ENCODE results near the gene ADRA2C.

Gene ADRA2C
- total RNA-seq = 0 reads per million in 2 donors

DNA sequence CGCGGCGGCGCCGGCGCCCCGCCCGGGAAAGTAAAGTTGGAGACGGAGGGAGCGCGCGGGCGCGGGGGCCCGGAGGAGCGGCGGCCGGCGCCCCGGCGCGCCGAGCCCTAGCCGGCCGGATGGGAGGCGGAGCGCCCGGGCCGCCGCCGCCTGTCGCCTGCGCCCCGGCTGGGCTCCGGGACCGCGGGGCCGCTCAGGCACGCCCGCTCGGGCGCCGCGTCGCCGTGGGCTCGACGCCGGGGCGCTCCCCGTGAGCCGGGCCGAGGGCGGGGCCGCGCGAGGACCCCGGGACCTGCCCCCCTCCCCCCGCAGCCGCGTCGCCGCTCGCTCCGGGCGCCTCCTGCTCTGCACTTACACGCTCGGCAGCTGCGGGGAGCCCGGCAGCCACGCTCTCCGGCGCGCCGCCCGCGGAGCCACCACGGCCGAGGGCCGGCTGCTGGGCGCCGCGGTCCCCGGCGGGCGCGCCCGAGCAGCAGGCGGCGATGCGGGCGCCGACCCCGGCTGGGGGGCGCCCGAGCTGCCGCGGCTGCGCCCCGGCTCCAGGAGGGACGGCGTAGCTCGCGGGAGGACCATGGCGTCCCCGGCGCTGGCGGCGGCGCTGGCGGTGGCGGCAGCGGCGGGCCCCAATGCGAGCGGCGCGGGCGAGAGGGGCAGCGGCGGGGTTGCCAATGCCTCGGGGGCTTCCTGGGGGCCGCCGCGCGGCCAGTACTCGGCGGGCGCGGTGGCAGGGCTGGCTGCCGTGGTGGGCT lies at the start of gene ADRA2C:
TSS of gene ADRA2C (plus strand) at position 350 of the 749 bp plus-strand sequence. CDS start at position 572, 222 bp downstream.
- peak in 1 of 5 experiments; percentile 30 for DNase-seq

DNA sequence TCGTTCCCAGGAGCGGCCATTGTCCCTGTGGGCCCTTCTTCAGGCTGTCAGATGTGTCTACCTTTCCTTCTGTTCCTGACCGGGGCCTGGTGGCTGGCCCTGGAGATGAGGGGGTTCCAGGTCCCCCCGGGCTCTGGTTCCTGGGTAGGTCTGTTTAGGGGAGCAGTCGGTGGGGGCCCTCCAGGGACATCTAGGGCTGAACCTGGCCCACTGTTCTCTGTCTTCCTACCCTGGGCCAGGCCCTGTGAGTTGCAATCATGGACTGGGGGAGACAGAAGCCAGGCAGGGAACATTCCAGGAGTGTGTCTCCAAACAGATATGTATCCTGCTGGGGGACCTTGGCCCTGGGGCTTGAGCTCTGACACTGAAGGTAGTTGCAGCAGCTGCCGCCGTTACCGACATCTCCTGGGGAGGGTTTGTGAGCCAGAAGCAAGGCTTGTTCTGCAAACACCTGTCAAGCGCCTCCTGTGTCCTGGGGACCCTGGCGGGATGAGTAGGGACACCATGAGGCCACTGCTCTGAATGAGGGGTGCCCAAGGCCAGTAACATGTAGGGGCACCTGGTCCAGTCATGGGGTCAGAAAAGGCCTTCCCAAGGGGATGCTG lies 49.5 kb upstream of the ADRA2C start:
- no peak for DNase-seq

GRCh38 chr4:3717241-3717640 lies 48.9 kb upstream of the ADRA2C start:
- DNase-seq = no peak

DNA sequence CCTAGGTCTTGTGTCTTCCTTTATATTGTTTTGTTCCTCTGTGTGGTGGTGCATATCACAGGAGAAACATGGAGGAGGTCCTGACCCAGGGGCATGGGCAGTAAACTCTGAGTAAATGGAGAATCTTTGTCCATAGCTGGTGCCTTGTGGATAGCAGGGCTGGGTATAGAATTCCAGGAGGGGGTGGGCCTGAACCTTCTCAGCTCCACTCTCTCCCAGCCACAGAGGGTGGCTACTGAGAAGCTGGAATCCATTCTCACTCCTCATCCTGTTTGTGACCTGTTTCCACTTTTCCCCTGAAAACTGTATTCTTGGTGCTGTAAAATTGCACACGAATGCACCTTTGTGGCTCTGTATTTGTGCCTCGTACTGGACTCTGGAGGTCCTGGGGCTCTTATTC lies 47.7 kb upstream of the ADRA2C start:
- no peak for DNase-seq

DNA sequence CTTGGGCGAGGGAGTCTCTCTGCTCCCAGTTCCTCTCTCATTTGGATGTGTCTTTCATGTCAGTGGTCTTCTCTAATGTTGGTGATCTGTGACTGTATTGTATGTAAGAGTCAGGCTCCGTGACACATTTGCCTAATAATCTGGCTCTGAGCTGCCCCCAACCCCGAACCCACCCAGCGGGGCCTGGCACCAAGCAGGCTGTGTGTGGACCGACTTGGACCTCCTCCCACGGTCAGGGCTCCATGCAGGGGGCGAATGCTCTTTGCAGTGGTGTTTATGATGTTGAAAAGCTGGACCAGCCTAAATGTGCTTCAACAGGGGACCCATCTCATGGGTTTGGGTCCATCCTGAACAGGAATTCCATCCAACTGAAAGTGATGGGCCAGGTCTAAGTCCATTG lies 47.0 kb upstream of the ADRA2C start:
- no peak for DNase-seq

- no peak for DNase-seq
These were observed 46.3 kb upstream of the ADRA2C start for GRCh38 chr4:3719836-3720235.

DNA sequence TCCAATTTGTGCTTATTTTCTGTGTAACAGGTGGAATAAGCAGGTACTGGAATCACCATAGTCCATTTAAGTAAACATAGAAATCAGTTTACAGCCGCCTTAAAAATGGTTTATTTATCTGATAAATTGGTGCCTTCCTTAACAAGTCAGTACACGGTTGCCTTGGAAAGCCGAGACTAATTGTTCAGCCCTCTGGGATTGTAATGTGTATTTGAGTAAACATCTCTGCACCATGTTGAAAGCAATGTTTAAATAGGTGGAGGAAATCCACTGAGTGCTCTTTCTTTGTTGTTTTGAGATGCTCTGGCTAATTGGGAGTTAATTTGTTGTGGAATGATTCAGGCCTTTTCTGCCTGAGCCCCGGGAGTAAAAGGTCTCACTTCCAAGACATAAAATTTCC lies 45.7 kb upstream of the ADRA2C start:
- no peak for DNase-seq

- DNase-seq = no peak
These were observed 45.0 kb upstream of the ADRA2C start for GRCh38 chr4:3721186-3721585.

- DNase-seq = no peak
These were observed 44.6 kb upstream of the ADRA2C start for GRCh38 chr4:3721627-3722026.

- no peak for DNase-seq
These were observed 43.5 kb upstream of the ADRA2C start for GRCh38 chr4:3722446-3723231.

GRCh38 chr4:3723232-3723642 lies 42.9 kb upstream of the ADRA2C start:
- no peak for DNase-seq

DNA sequence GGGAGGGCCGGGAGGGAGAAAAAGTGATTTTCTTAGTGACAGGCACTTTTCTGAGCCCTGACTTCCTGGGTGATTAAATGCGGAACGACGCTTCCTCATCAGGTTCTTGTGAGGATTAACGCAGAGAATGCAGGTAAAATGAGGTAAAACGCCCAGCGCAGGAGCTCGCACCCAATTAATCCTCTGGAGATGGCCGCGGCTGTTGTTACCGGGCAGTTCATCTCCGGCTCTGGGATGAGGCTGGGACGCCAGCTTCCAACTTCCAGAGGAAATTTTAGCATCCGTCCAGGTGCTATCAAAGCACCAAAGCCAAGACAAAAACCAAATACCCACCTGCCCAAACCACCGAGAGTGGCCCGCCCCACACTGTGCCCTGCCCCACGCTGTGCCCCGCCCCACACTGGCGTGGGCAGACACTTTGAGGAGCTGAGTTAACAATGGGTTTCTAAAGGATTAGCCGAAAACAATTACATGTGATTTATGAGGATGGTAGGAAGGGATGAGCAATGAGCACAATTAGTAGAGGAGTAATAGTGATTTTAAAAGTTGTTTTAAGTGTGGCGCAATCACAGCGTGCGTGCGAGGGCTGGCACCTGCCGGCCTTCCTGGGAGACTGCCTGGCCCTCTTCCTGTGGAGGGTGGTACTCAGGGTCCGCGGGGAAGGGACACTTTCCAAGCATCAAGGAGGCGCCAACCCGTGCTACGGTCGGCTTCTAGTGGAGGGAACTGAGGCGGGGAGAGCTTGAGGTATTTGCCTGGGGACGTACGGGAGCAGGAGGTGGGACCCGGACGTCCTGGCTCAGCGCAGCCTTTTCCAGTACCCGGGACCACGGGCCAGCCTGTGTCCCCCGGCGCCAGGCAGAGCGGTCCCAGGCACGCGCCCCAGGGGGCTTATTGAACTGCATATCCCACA lies 41.6 kb upstream of the ADRA2C start:
- no peak for DNase-seq

GRCh38 chr4:3725936-3726870 lies 40.0 kb upstream of the ADRA2C start:
- no peak for DNase-seq

DNA sequence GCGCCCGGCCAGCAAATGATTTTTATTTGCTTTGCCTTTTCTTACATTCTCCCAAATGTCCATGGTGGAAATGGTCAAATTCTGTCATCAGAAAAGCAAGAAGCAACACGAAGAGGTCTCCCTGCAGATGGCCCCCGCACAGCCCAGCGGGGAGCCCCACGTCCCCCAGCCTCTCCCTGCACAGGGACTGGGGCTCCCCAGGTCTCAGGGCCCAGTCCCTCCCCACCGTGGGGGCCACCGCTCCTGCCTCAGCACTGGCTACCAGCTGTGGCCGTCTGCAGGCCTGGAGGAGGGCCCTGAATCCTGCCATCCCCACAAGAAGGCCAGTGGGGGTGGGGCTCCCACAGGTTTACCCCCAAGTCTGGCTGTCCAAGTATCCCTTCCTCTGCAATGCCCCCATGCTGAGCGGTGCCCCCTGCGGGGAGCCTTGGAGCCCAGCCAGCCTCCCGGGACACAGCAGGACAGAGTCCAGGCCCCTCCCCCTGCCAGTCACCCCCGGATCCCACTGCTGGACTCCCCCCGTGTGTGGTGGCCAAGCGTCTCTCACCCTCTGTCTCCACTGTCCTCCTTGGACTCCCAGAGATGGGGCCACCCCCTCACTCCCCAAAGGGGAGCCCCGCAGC lies 38.2 kb upstream of the ADRA2C start:
- DNase-seq = no peak

DNA sequence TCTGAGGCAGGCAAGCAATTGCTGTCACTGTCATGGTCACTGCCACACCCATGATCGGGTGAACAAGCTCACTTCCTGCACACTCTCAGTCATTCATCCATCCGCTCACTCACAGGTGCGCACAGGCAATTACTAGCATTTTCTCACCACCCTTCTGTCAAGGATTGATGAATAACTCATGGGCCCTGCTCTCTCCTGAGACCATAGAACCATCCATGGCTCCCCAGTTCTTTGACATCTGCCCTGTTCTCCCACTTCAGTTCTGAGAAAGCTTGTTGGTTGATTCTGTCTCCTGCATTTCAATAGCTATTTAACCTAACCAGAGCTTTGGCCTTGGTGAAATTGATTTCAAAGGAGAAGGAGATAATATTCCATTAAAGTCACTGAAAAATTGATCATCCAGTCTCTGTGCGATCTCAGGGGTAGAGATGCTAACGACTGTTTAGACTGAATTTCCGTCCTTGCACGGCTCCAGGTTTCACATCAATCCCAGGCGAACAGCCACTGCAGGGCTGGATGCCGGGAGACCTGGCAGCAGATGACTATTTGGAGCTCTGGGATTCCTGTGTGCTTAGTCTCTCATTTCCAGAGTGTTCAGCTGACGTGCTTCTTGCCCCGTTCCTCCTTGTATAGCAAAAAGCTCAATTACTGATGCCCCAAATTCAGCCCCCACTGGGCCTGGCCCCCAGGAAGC lies 36.9 kb upstream of the ADRA2C start:
- no peak for DNase-seq

GRCh38 chr4:3729882-3730226 lies 36.3 kb upstream of the ADRA2C start:
- no peak for DNase-seq

DNA sequence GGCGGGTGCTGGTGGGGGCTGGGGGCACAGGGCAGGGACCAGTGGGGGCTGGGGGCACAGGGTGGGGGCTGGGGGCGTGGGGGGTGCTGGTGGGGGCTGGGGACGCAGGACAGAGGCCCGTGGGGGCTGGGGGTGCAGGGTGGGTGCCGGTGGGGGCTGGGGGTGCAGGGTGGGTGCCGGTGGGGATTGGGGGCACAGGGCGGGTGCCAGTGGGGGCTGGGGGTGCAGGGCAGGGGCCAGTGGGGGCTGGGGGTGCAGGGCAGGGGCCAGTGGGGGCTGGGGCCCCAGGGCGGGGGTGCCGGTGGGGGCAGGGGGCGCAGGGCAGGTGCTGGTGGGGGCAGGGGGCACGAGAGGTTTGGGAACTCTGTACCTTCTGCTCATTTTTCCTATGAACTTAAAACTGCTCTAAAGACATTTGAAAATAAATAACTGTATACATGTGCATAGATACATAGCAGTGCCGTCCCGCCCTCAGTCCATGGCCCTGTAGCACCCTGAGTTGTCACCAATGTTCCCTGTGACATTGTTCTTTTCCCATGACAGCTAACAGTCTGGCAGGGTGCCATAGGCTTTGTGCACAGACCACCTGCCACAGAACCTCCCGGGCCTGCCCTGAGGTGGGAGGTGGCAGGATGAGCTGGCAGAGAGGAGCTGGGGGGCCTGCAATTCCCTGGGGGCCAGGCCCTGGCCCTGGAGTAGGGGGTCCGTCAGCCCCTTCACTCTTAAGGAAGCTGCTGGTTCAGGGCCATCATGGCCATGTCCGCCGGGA lies 35.6 kb upstream of the ADRA2C start:
- no peak for DNase-seq

DNA sequence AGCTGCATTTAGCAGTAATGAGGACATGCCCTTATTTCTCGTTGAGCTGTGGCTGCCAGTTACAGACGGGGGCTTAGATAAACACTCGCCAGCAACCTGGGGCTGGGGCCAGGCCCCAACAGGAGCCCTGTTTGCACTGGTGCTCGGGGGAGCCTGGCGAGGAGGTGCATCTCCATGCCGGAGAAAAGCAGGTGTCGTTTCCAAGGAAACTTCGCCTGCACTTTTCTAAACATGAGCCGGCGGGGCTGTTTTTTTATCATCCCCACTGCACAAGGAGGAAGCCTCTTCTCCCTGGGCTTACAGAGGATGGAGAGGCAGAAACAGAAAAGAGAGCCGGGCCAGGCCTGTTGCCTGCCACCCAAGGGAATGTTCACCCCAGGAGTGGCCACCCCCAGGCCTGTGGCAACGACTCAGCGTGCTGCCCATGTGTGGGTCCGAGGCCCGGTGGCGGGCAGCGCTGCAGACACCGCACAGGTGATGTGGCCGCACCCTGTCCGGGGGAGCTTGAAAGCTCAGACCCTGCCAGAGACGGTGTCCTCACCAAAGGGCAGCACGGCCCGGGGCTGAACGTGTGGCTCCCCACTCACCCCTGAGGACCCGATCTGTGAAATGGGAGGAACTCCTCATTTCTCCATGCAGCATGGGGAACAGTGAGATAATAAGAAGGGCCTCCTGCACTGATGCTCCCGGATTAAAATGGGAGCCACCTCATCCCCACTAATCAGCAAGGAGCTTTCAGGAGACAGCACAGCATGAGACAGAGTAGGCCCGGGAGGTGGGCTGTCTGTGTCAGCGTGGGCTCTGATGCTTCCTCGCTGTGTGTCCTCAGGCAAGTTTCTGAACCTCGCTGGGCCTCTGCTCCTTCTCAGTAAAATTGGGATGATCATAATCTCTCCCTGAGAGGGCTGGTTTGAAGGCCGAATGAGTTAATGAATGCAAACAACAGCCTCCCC lies 33.8 kb upstream of the ADRA2C start:
- DNase-seq = no peak

All from T-helper 2 cell (primary cell).